Prostate gland (tissue), 2 donors: ENCODE measurements around the gene SEC31B.

Experiments
- CTCF ChIP-seq, 4 experiments: fragments of 200-600 bp in 2 of 4; fragments of 450-650 bp in 2 of 4; sonication (generic) in 2 of 4; IDR thresholded peaks; 1 replicate in 3 of 4; 2 replicates in 1 of 4; pipeline ENCODE4 v1.5.1; 2016 to 2019; ENCODE audit warnings: antibody characterized with exemption in 4 of 4, mild to moderate bottlenecking in 2 of 4, moderate library complexity in 2 of 4
- POLR2A ChIP-seq: fragments of 450-650 bp; IDR thresholded peaks from one replicate; pipeline ENCODE4 v1.6.1; 2016; ENCODE audit warnings: antibody characterized with exemption, mild to moderate bottlenecking

- TF ChIP-seq CTCF (IDR thresholded peaks at IDR 0.05) (no peak), POLR2A (no peak)
Observed at GRCh38 chr10:100535338-100535714, 15.7 kb upstream of the SEC31B start.
